NT2/D1 (cell line): ENCODE measurements around the gene RDX.

Experiments used
- SUZ12 ChIP-seq: IDR thresholded peaks from 2 replicates; pipeline ENCODE4 v1.6.1; 2011; ENCODE audit not compliant: insufficient read length, insufficient read depth; ENCODE audit errors: extremely low read depth
- YY1 ChIP-seq: IDR thresholded peaks from 2 replicates; pipeline ENCODE4 v1.6.1; 2011; ENCODE audit not compliant: insufficient read length, insufficient read depth
- ZNF274 ChIP-seq: IDR thresholded peaks from 2 replicates; pipeline ENCODE4 v1.6.1; 2011; ENCODE audit warnings: mild to moderate bottlenecking, low read depth, low read length

GRCh38 chr11:110200241-110200640, 96.2 kb downstream of the RDX start:
- no peak for TF ChIP-seq SUZ12
- TF ChIP-seq YY1, result no peak
- TF ChIP-seq ZNF274, result no peak
